Skin of body (tissue), 2 donors: ENCODE data around the gene SLC39A7. TPM values are rescaled to one million over a fixed set of nuclear protein-coding genes. Genes with fewer than 3 reads are reported as not detected.

Source experiments
- DNase-seq: peaks from one replicate; lab custom pipeline; 2025; lab: John Stamatoyannopoulos, UW
- total RNA-seq: library from RNA; depleted of rRNA; stranded (reverse); fragments of >200 nt; gene quantifications from one replicate; pipeline ENCODE4 v1.2.3, GENCODE V29; 2014

The SLC39A7 gene
- total RNA-seq, result 61.7 TPM

GRCh38 chr6:33200219-33201146, at the start of gene SLC39A7, which contains the start of gene RXRB:
Gene SLC39A7, plus strand, starts transcription at chr6:33200867. Its CDS starts 379 bp downstream, at chr6:33201246.
Gene RXRB, minus strand, starts transcription at chr6:33200665. Its CDS starts 189 bp downstream, at chr6:33200476.
- DNase-seq, result peak; percentile 100

- DNase-seq, result no peak
Measured at GRCh38 chr6:33151050-33151449, 49.6 kb upstream of the SLC39A7 start.

- DNase-seq, result no peak
Measured at GRCh38 chr6:33154349-33154748, 46.3 kb upstream of the SLC39A7 start.

- DNase-seq, result no peak
Measured at GRCh38 chr6:33156561-33156960, 44.1 kb upstream of the SLC39A7 start.

GRCh38 chr6:33156964-33157363, 43.7 kb upstream of the SLC39A7 start:
- DNase-seq, result no peak

- no peak for DNase-seq
Measured at GRCh38 chr6:33160096-33160495, 40.6 kb upstream of the SLC39A7 start.

- no peak for DNase-seq
Measured at GRCh38 chr6:33160728-33161344, 39.8 kb upstream of the SLC39A7 start.

GRCh38 chr6:33161354-33162331, 39.0 kb upstream of the SLC39A7 start:
- peak; percentile 45 for DNase-seq

- DNase-seq, result no peak
Measured at GRCh38 chr6:33163540-33163939, 37.1 kb upstream of the SLC39A7 start.

GRCh38 chr6:33164176-33164575, 36.5 kb upstream of the SLC39A7 start:
- DNase-seq, result no peak

- DNase-seq, result no peak
Measured at GRCh38 chr6:33164665-33165373, 35.8 kb upstream of the SLC39A7 start.

GRCh38 chr6:33165581-33166258, 34.9 kb upstream of the SLC39A7 start:
- DNase-seq, result no peak

GRCh38 chr6:33166363-33166762, 34.3 kb upstream of the SLC39A7 start:
- no peak for DNase-seq

GRCh38 chr6:33166811-33167210, 33.9 kb upstream of the SLC39A7 start:
- DNase-seq, result no peak

GRCh38 chr6:33167374-33168283, 33.0 kb upstream of the SLC39A7 start:
- no peak for DNase-seq

- DNase-seq, result no peak
Measured at GRCh38 chr6:33168284-33168601, 32.4 kb upstream of the SLC39A7 start.

- no peak for DNase-seq
Measured at GRCh38 chr6:33168639-33169038, 32.0 kb upstream of the SLC39A7 start.

GRCh38 chr6:33169291-33170175, 31.1 kb upstream of the SLC39A7 start:
- no peak for DNase-seq
